HL-60 (cell line): ENCODE measurements around the gene SLC25A1.
A peak's percentile ranks its signal among the peaks of the same experiment; 100 is the strongest.

Source experiments
- DNase-seq, 2 experiments: peaks; one replicate each; pipeline ENCODE4 v3.0.0-alpha.2; 2010 to 2020; ENCODE audit warnings: low read depth in 1 of 2, low spot score in 1 of 2
- H3K27ac ChIP-seq: fragments of 250-450 bp; sonication (Bioruptor Pico); replicated peaks from 2 replicates; pipeline ENCODE4 v1.5.1; 2020; ENCODE audit warnings: mild to moderate bottlenecking, moderate library complexity
- H3K27me3 ChIP-seq: fragments of 250-450 bp; sonication (Bioruptor Pico); 2 replicates; pipeline ENCODE4 v1.5.1; 2021; ENCODE audit warnings: mild to moderate bottlenecking, moderate library complexity; ENCODE audit not compliant: insufficient read depth, poor library complexity, severe bottlenecking
- H3K4me3 ChIP-seq: replicated peaks from 2 replicates; pipeline ENCODE4 v1.5.1; 2011; ENCODE audit warnings: mild to moderate bottlenecking, control low read depth, low read length; ENCODE audit not compliant: insufficient read depth
- GABPA ChIP-seq: IDR thresholded peaks from 2 replicates; pipeline ENCODE4 v1.6.1; 2012; ENCODE audit warnings: low read depth
- POLR2AphosphoS5 ChIP-seq: IDR thresholded peaks from 2 replicates; pipeline ENCODE4 v1.6.1; 2012; ENCODE audit warnings: low read depth
- SPI1 ChIP-seq: IDR thresholded peaks from 2 replicates; pipeline ENCODE4 v1.6.1; 2012; ENCODE audit warnings: low read depth, mild to moderate bottlenecking, borderline replicate concordance
- TF ChIP-seq, protein P1 (sequence below): IDR thresholded peaks from 2 replicates; pipeline ENCODE4 v1.6.1; 2012; ENCODE audit warnings: low read depth; ENCODE audit not compliant: insufficient replicate concordance
- TF ChIP-seq, protein P2 (sequence below): IDR thresholded peaks from one replicate; pipeline ENCODE4 v1.5.1; 2011; ENCODE audit warnings: low read length, control low read depth, inconsistent platforms; ENCODE audit not compliant: insufficient read depth

The SLC25A1 gene

DNA sequence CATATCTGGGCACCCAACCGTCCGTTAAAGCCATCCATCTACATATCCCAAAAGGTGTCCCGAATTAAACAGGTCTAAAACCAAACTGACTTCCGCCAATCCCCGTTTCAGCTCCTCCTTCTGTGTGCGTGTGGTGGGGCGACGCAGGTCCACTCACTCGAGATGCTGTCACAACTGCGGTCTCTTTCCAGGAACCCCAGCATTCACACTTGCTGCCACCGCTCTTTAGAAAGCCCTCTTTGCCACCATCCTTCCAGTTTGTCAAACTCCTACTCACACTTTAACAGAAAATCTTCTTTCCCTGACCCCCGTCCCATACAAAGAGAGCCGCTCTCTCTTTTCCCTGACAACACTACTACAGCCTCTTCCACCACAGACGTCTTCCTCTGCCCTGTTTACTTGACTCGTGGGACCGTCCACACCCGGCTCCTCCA, 34.6 kb downstream of the SLC25A1 start:
- H3K4me3 ChIP-seq = peak overlapping the region; percentile 99
- DNase-seq = peak in 1 of 2 experiments; percentile 31
- TF ChIP-seq, protein P1, sequence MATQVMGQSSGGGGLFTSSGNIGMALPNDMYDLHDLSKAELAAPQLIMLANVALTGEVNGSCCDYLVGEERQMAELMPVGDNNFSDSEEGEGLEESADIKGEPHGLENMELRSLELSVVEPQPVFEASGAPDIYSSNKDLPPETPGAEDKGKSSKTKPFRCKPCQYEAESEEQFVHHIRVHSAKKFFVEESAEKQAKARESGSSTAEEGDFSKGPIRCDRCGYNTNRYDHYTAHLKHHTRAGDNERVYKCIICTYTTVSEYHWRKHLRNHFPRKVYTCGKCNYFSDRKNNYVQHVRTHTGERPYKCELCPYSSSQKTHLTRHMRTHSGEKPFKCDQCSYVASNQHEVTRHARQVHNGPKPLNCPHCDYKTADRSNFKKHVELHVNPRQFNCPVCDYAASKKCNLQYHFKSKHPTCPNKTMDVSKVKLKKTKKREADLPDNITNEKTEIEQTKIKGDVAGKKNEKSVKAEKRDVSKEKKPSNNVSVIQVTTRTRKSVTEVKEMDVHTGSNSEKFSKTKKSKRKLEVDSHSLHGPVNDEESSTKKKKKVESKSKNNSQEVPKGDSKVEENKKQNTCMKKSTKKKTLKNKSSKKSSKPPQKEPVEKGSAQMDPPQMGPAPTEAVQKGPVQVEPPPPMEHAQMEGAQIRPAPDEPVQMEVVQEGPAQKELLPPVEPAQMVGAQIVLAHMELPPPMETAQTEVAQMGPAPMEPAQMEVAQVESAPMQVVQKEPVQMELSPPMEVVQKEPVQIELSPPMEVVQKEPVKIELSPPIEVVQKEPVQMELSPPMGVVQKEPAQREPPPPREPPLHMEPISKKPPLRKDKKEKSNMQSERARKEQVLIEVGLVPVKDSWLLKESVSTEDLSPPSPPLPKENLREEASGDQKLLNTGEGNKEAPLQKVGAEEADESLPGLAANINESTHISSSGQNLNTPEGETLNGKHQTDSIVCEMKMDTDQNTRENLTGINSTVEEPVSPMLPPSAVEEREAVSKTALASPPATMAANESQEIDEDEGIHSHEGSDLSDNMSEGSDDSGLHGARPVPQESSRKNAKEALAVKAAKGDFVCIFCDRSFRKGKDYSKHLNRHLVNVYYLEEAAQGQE = no peak
- TF ChIP-seq, protein P2, sequence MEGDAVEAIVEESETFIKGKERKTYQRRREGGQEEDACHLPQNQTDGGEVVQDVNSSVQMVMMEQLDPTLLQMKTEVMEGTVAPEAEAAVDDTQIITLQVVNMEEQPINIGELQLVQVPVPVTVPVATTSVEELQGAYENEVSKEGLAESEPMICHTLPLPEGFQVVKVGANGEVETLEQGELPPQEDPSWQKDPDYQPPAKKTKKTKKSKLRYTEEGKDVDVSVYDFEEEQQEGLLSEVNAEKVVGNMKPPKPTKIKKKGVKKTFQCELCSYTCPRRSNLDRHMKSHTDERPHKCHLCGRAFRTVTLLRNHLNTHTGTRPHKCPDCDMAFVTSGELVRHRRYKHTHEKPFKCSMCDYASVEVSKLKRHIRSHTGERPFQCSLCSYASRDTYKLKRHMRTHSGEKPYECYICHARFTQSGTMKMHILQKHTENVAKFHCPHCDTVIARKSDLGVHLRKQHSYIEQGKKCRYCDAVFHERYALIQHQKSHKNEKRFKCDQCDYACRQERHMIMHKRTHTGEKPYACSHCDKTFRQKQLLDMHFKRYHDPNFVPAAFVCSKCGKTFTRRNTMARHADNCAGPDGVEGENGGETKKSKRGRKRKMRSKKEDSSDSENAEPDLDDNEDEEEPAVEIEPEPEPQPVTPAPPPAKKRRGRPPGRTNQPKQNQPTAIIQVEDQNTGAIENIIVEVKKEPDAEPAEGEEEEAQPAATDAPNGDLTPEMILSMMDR = no peak
- TF ChIP-seq POLR2AphosphoS5 (no peak), SPI1 (no peak), GABPA (no peak)
- peaks cover 11% of the 10 kb centered on the region for H3K27me3 ChIP-seq
- peak overlapping the region; percentile 62 for H3K27ac ChIP-seq

DNA sequence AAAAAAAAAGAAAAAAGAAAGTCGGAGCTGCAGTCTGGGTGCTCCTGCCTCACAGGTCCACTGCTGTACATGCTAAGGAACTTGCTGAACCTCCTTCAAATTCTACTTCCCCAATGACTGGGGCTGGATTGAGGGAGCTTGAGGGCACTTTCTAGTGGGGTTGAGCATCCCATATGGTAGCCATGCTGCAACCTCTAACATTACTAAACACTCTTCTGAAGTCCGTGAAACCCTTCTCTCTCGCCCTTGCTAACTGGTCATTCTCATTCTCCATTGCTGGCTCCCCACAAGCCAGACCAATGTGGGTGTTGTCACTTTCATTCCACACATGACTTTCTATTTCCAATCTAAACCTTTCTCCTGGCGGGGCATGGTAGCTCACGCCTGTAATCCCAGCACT, 35.3 kb downstream of the SLC25A1 start:
- Histone ChIP-seq H3K4me3 (no peak overlapping the region), H3K27ac (no peak overlapping the region), H3K27me3 (peaks cover 5% of the 10 kb centered on the region)
- TF ChIP-seq POLR2AphosphoS5 (no peak), SPI1 (no peak), GABPA (no peak)
- TF ChIP-seq, protein P2 = no peak
- TF ChIP-seq, protein P1 = no peak
- no peak for DNase-seq

DNA sequence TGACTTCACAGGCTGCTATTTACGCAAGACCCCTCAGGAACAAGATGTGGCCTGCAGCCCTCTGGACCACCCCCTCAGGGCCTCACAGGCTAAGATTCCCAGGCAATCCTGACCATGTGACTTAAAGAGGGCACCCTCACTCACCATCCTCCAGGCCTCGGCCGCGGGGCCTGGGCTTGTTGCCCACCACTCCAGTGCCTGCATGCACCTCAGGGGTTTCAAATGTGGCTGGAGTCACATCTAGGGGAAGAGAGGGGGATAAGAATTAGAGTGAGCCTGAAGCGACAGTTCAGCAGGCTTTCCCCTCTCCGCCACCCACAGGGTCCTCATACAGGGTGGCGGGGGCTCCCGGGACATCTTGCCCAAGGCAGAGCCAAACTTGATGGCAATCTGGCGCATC, 36.1 kb downstream of the SLC25A1 start:
- Histone ChIP-seq H3K27ac (no peak overlapping the region), H3K4me3 (no peak overlapping the region), H3K27me3 (no peaks in the 10 kb centered on the region)
- TF ChIP-seq POLR2AphosphoS5 (no peak), SPI1 (no peak), GABPA (no peak)
- TF ChIP-seq, protein P2 = no peak
- TF ChIP-seq, protein P1 = no peak
- DNase-seq = no peak
